ENCODE data around the gene SLC38A5.
"Not testable (repeated sequence)": the region's sequence is repeated elsewhere in the genome, so short reads cannot be mapped to it uniquely, and the experiment has no call there.

The SLC38A5 gene

GRCh38 chrX:48447201-48447600, 22.9 kb downstream of the SLC38A5 start:
- not testable (repeated sequence) for ATAC-seq

- ATAC-seq: not testable (repeated sequence)
These were observed 36.3 kb downstream of the SLC38A5 start for GRCh38 chrX:48433713-48434112.

- not testable (repeated sequence) for ATAC-seq
These were observed 39.9 kb downstream of the SLC38A5 start for GRCh38 chrX:48430166-48430565.

- not testable (repeated sequence) for ATAC-seq
These were observed 40.5 kb downstream of the SLC38A5 start for GRCh38 chrX:48429606-48430005.

GRCh38 chrX:48427027-48427716, 42.9 kb downstream of the SLC38A5 start:
- ATAC-seq: not testable (repeated sequence)

- not testable (repeated sequence) for ATAC-seq
These were observed 58.2 kb downstream of the SLC38A5 start, which contains the start of gene SSX4B for GRCh38 chrX:48411860-48412259. SSX4B (minus strand) TSS chrX:48411960; CDS start chrX:48411372, 588 bp downstream.
